Midbrain (tissue), 1 donor: ENCODE measurements around the gene HSPBP1.

Source experiments
- DNase-seq: peaks from one replicate; lab custom pipeline; 2025; lab: John Stamatoyannopoulos, UW

HSPBP1 gene

GRCh38 chr19:55254625-55254977 is 25.3 kb downstream of the HSPBP1 start:
- DNase-seq = no peak

GRCh38 chr19:55253842-55254624 is 25.9 kb downstream of the HSPBP1 start:
- peak; percentile 3 for DNase-seq

GRCh38 chr19:55252760-55253663 is 26.9 kb downstream of the HSPBP1 start:
- DNase-seq = no peak

GRCh38 chr19:55251341-55252081 is 28.4 kb downstream of the HSPBP1 start:
- DNase-seq = no peak

GRCh38 chr19:55250262-55251036 is 29.5 kb downstream of the HSPBP1 start:
- no peak for DNase-seq

- DNase-seq = no peak
These were observed 30.1 kb downstream of the HSPBP1 start for GRCh38 chr19:55249841-55250240.

- DNase-seq = no peak
These were observed 31.2 kb downstream of the HSPBP1 start for GRCh38 chr19:55248704-55249103.

GRCh38 chr19:55248166-55248675 is 31.7 kb downstream of the HSPBP1 start:
- no peak for DNase-seq

GRCh38 chr19:55247621-55248099 is 32.2 kb downstream of the HSPBP1 start:
- no peak for DNase-seq

GRCh38 chr19:55246462-55247451 is 33.2 kb downstream of the HSPBP1 start:
- DNase-seq = no peak

- no peak for DNase-seq
These were observed 34.5 kb downstream of the HSPBP1 start for GRCh38 chr19:55245236-55245904.

- no peak for DNase-seq
These were observed 35.8 kb downstream of the HSPBP1 start for GRCh38 chr19:55244004-55244680.

GRCh38 chr19:55242517-55242916 is 37.4 kb downstream of the HSPBP1 start:
- no peak for DNase-seq

GRCh38 chr19:55241935-55242464 is 37.9 kb downstream of the HSPBP1 start:
- no peak for DNase-seq

GRCh38 chr19:55241143-55241934 is 38.6 kb downstream of the HSPBP1 start:
- no peak for DNase-seq

GRCh38 chr19:55240713-55241020 is 39.2 kb downstream of the HSPBP1 start:
- DNase-seq = no peak

GRCh38 chr19:55239004-55239403 is 40.9 kb downstream of the HSPBP1 start:
- DNase-seq = no peak

- no peak for DNase-seq
These were observed 41.9 kb downstream of the HSPBP1 start for GRCh38 chr19:55238030-55238429.
